Heart left ventricle (tissue), 13 donors: ENCODE results near the gene NR2F1-AS1.

Source experiments
- POLR2A ChIP-seq, 2 donors: fragments of 450-650 bp; IDR thresholded peaks; one replicate each; pipeline ENCODE4 v1.6.1; 2017; ENCODE audit warnings: antibody characterized with exemption in 2 of 2, mild to moderate bottlenecking in 2 of 2, moderate library complexity in 2 of 2
- TF ChIP-seq, protein P1 (sequence below), 12 donors: fragments of 200-600 bp; sonication (generic) in 4 of 12; IDR thresholded peaks; one replicate each; pipeline versions ENCODE4 v1.5.0 to v1.8.0; 2018 to 2022; ENCODE audit warnings: antibody characterized with exemption in 12 of 12, mild to moderate bottlenecking in 5 of 12
- donor health status: ischemic (EF 13 %, LVEDD 7.1; RV severe dilation, severe dysfunction).
- donor health status: DM: no; HTN: yes; CAD: no.
- donor health status: DM: no; HTN: no; CAD: no.
- donor health status: ischemic (EF 25% LVEDD 6.9; RV normal size, moderate dysfunction).
- donor health status: ischemic (EF 25% LVEDD 5.7; RV mildly dilated, moderate dysfunction).
- donor health status: ischemic (EF 35%, LVEDD 5.7; RV mildly dilated, moderate dysfunction).
- donor health status: nonischemic (EF 11% LVEDD 7.7; RV severe dilation, severe dysfunction).
- donor health status: DM: yes; HTN: yes; CAD: no.
- donor health status: PGD.
- donor health status: ischemic (EF 29% LVEDD 5.4; RV normal size, mild dysfunction).
- donor health status: nonischemic (EF 23%, LVEDD 6.1; RV moderate dilation, normal function).

DNA sequence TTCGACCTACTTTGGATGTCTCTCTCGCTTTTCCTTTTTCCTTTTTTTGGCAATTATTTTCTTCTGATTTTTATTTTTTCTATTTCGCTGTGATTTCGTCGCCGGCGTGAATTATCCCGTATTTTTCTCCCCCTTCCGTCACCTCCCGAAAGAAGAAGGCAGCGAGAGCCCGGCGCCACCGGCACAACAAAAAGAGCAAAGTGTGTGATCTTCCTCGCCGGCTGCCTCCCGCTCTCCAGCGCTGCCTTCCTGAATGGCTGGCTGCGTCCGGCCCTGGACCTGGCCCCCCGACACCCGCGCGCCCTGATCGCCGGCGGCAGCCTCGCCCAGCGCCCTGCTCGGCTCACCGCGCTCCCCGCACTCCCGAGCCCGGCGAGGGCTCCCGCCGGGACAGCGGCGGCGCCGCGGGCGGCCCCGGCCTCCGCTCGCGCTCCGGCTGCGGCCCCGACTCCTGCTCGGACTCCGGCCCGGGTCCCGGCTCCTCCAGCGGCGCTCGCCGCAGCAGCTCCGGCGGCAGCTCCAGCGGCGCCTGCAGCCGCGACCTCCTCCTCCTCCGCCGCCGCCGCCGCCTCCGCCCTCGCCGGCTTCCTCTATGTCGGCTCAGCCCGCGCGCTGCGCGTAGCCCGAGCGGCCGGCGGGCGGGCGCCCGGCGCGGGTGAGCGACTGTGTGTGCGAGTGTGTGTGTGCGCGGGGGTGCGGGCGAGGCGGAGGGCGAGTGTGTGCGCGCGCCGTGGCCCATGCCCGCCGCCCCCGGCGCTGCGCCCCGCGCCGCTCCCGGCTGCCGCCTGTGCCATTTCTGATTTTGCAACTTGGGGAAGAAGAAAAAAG lies 3.0 kb upstream of the NR2F1-AS1 start:
- no peak for TF ChIP-seq POLR2A (IDR thresholded peaks at IDR 0.05)
- TF ChIP-seq, protein P1, sequence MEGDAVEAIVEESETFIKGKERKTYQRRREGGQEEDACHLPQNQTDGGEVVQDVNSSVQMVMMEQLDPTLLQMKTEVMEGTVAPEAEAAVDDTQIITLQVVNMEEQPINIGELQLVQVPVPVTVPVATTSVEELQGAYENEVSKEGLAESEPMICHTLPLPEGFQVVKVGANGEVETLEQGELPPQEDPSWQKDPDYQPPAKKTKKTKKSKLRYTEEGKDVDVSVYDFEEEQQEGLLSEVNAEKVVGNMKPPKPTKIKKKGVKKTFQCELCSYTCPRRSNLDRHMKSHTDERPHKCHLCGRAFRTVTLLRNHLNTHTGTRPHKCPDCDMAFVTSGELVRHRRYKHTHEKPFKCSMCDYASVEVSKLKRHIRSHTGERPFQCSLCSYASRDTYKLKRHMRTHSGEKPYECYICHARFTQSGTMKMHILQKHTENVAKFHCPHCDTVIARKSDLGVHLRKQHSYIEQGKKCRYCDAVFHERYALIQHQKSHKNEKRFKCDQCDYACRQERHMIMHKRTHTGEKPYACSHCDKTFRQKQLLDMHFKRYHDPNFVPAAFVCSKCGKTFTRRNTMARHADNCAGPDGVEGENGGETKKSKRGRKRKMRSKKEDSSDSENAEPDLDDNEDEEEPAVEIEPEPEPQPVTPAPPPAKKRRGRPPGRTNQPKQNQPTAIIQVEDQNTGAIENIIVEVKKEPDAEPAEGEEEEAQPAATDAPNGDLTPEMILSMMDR (IDR thresholded peaks at IDR 0.05): no peak
